Lung (tissue), 12 donors: Measurements from ENCODE around the gene PDPK1. TPM values are rescaled to one million over a fixed set of nuclear protein-coding genes. Genes with fewer than 3 reads are reported as not detected.
"Not testable (repeated sequence)": the region's sequence is repeated elsewhere in the genome, so short reads cannot be mapped to it uniquely, and the experiment has no call there.

Experiments used
- ATAC-seq: fragments of 200-7000 bp; cut with Tn5 transposase; one replicate; pipeline ENCODE4 v1.9.1; 2020; ENCODE audit warnings: moderate number of reproducible peaks; ENCODE audit not compliant: insufficient read depth, low FRiP score
- DNase-seq, 3 donors: peaks; one replicate each; pipeline ENCODE4 v3.0.0-alpha.2; 2013 to 2017
- H3K27ac ChIP-seq, 2 donors: one replicate each; pipeline ENCODE4 v1.5.1; 2013; ENCODE audit warnings: mild to moderate bottlenecking in 2 of 2, moderate library complexity in 2 of 2, control low read depth in 1 of 2, inconsistent platforms in 1 of 2, low read depth in 1 of 2, low read length in 1 of 2
- H3K27me3 ChIP-seq, 3 donors: one replicate each; pipeline ENCODE4 v1.5.1; 2013; ENCODE audit warnings: low read length in 2 of 3; ENCODE audit not compliant: control insufficient read depth in 3 of 3, insufficient read depth in 3 of 3
- H3K36me3 ChIP-seq, 4 donors: one replicate each; pipeline ENCODE4 v1.5.1; 2013; ENCODE audit warnings: low read length in 4 of 4, mild to moderate bottlenecking in 1 of 4, moderate library complexity in 1 of 4; ENCODE audit not compliant: control insufficient read depth in 4 of 4, insufficient read depth in 4 of 4
- H3K4me1 ChIP-seq, 5 donors: one replicate each; pipeline ENCODE4 v1.5.1; 2013; ENCODE audit warnings: low read length in 5 of 5, mild to moderate bottlenecking in 2 of 5, moderate library complexity in 1 of 5; ENCODE audit not compliant: control insufficient read depth in 5 of 5, insufficient read depth in 5 of 5
- H3K4me3 ChIP-seq: one replicate; pipeline ENCODE4 v1.5.1; 2013; ENCODE audit warnings: mild to moderate bottlenecking, control low read depth, moderate library complexity
- H3K9ac ChIP-seq, 2 donors: one replicate each; pipeline ENCODE4 v1.5.1; 2013; ENCODE audit warnings: low read length in 2 of 2, control low read depth in 1 of 2; ENCODE audit not compliant: insufficient read depth in 1 of 2
- H3K9me3 ChIP-seq, 4 donors: one replicate each; pipeline ENCODE4 v1.5.1; 2013; ENCODE audit warnings: low read length in 3 of 4, mild to moderate bottlenecking in 1 of 4, moderate library complexity in 1 of 4; ENCODE audit not compliant: control insufficient read depth in 4 of 4, insufficient read depth in 3 of 4
- WGBS, 2 donors: extraction: QIAGEN DNeasy Blood & Tissue Kit; methylation state at CpG; one replicate each; pipeline ENCODE4 v1.1.7; 2013; 5-methylcytosine and 5-hydroxymethylcytosine counted together
- polyA plus RNA-seq, 2 donors: library from polyadenylated mRNA; stranded (reverse); fragments of 200-250 nt; gene quantifications; one replicate each; pipeline ENCODE4 v1.2.1, GENCODE V29; 2013
- total RNA-seq, 2 donors: library from RNA; depleted of rRNA in 1 of 2; stranded (reverse); fragments of >200 nt in 1 of 2; gene quantifications; one replicate each; pipeline ENCODE4 v1.2.1, GENCODE V29; 2014 to 2021
- TF ChIP-seq, protein P1 (sequence below): IDR thresholded peaks from 2 replicates; pipeline ENCODE4 v1.5.1; 2012; ENCODE audit warnings: mild to moderate bottlenecking; ENCODE audit errors: control extremely low read depth, extremely low read depth
- donor health status: control.
- donor health status: control.
- donor health status: Bipolar disorder and iron deficiency.
- donor health status: healthy.
- donor health status: DM: yes; HTN: yes; CAD: no.

PDPK1 gene
- total and polyA plus RNA-seq, 4 donors: 16.7 to 79.0 (median 33.8) TPM

DNA sequence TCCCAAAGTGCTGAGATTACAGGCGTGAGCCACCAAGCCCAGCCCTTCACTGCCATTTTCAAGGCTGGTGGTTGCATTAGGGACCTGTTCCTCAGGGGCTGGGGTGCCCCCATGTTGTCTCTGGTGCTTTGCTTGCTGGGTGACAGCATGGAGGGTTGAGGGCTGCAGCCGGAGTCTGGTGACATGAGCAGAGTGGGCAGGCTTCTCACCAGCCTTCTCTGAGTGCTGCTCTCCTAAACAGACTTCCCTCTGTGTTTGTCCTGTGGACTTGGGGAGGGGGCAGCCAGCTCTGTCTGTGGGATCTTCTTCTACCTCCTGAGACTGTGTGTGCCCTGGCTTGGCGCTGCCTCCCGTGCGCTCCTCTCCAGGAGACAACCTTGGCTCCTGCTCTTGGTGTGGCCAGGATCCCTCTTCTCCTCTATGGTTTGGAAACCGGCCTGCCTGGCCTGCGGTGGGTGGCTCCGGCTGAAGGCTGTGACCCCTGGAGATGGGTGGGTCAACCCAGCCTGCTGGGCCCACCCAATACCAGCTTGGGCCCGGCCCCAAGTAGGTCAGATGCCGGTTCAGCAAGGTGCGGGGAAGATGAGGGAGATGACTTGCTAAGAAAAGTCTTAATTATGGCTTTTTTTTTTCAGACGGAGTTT lies 72.1 kb downstream of the PDPK1 start:
- TF ChIP-seq, protein P1, sequence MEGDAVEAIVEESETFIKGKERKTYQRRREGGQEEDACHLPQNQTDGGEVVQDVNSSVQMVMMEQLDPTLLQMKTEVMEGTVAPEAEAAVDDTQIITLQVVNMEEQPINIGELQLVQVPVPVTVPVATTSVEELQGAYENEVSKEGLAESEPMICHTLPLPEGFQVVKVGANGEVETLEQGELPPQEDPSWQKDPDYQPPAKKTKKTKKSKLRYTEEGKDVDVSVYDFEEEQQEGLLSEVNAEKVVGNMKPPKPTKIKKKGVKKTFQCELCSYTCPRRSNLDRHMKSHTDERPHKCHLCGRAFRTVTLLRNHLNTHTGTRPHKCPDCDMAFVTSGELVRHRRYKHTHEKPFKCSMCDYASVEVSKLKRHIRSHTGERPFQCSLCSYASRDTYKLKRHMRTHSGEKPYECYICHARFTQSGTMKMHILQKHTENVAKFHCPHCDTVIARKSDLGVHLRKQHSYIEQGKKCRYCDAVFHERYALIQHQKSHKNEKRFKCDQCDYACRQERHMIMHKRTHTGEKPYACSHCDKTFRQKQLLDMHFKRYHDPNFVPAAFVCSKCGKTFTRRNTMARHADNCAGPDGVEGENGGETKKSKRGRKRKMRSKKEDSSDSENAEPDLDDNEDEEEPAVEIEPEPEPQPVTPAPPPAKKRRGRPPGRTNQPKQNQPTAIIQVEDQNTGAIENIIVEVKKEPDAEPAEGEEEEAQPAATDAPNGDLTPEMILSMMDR: no peak
- ATAC-seq (no peak), DNase-seq (no peak)
- H3K4me3 ChIP-seq: no peak overlapping the region
- 94% methylated on average over 12 of the region's 12 CpGs for WGBS, 2 donors
- no peaks in the 10 kb centered on the region for H3K27me3 ChIP-seq
- no peaks in the 10 kb centered on the region for H3K4me1 ChIP-seq
- no peak overlapping the region for H3K27ac ChIP-seq
- H3K36me3 ChIP-seq: peaks cover 4 to 16% (median 4%) of the 10 kb centered on the region in 4 donors
- H3K9ac ChIP-seq: no peak overlapping the region
- no peaks in the 10 kb centered on the region for H3K9me3 ChIP-seq

DNA sequence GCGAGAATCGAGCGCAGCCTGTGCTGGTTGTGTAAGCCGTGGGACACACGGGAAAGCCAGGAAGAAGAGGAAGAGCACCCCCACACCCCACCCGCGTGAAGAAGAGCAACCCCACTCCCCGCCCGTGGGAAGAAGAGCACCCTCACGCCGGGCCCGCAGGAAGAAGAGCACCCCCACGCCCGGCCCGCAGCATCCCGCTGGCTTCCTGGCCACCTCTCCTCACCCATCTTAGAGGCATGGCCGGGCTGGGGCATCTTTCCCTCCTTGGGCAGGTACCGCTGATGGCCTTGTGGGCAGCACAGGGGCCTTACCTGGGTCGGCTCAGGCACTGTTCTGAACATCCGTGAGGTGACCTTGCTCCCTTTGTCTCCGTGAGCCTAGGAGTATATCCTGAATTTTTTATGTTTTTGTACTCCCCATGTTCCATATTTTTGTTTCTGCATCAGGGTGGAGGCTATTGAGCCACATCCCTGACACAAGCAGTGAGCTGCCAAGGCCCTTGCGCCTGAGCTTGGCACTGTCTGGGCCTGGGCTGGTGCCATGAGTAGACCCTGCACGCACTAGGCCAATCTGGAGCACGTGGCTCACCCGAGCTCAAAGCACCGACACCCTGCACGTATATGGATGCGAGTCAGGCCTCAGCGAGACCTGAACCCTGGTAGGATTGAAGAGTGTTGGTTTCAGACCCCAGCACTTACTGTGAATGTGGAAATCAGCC lies 73.1 kb downstream of the PDPK1 start:
- DNase-seq: no peak
- TF ChIP-seq, protein P1: no peak
- Histone ChIP-seq H3K27me3 (no peaks in the 10 kb centered on the region), H3K4me3 (no peak overlapping the region), H3K4me1 (no peaks in the 10 kb centered on the region), H3K9ac (no peak overlapping the region), H3K27ac (no peak overlapping the region), H3K9me3 (no peaks in the 10 kb centered on the region), H3K36me3 (peaks cover 4 to 18% (median 5%) of the 10 kb centered on the region in 4 donors)
- ATAC-seq: no peak
- 88 to 90% methylated on average over 29 of the region's 29 CpGs for WGBS, 2 donors

DNA sequence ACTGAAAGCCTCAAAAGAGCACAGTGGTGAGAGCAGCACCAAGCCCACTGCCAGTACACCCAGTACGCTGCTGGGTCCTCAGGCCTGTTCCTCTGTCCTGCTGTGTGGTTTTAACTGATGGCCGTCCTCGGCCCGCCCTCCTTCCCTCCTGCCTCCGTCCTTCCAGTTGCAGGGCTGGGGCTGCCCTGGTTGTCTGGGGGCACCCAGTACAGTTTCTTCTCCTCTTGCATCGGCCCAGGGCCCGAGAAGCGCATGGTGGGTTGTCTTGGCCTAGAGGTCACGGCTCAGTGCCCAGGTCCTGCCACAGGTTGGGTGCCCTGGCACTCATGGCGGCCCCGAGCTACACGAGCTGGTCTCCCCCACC lies 73.7 kb downstream of the PDPK1 start:
- Histone ChIP-seq H3K4me1 (no peaks in the 10 kb centered on the region), H3K27me3 (no peaks in the 10 kb centered on the region), H3K27ac (no peak overlapping the region), H3K9me3 (no peaks in the 10 kb centered on the region), H3K9ac (no peak overlapping the region), H3K4me3 (no peak overlapping the region), H3K36me3 (peaks cover 4 to 18% (median 5%) of the 10 kb centered on the region in 4 donors)
- ATAC-seq (no peak), DNase-seq (no peak)
- 93 to 94% methylated on average over 9 to 10 of the region's 12 CpGs for WGBS, 2 donors
- TF ChIP-seq, protein P1: no peak

DNA sequence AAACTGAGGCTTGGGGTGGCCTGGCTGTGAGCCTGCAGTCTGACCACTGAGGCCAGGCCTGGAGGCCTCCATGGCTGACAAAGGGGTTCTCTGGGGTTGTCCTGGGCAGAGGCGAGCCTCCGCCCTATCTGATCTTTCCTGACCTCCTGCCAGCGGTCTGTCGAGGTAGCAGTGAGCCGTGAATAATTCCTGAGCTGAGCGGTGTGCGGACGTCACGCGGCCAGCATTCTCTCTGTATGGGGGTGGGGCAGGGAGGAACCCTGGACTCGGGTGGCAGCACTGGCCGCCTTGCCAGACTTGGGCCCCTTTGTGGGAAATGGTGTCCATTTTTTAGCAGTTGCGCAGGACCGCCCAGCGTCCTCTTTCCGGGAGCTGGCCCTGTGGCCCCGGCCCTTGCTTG lies 74.1 kb downstream of the PDPK1 start:
- not testable (repeated sequence) for DNase-seq, H3K9ac ChIP-seq, H3K4me1 ChIP-seq, H3K27ac ChIP-seq, H3K4me3 ChIP-seq, ATAC-seq, H3K9me3 ChIP-seq, H3K27me3 ChIP-seq
- H3K36me3 ChIP-seq: peaks cover 4 to 18% (median 5%) of the 10 kb centered on the region in 4 donors
- 97 to 100% methylated on average over 5 of the region's 17 CpGs for WGBS, 2 donors

DNA sequence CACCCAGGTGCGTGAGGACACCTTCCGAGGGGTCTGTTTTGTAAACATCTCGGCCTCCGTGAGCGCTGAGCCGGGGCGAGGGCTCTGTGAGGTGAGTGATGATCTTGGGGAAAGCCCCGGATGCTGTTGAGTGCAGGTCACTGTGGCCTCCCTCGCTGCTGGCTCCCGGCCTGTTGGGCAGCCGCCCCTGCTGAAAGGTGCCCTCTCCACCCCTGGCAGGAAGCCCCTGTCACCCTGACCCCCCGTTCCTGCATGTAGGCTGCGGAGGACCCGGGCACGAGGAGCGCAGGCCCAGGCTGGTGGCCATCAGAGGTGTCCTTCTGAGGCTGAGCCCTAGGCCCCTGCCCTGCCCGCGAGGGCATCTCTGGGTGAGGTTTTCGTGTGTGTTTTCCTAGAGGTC lies 75.4 kb downstream of the PDPK1 start:
- not testable (repeated sequence) for H3K9ac ChIP-seq, DNase-seq, ATAC-seq, H3K4me1 ChIP-seq, H3K9me3 ChIP-seq, H3K27me3 ChIP-seq, H3K27ac ChIP-seq, H3K4me3 ChIP-seq
- H3K36me3 ChIP-seq: peaks cover 4 to 18% (median 5%) of the 10 kb centered on the region in 4 donors
- 95 to 99% methylated on average over 6 to 14 of the region's 19 CpGs for WGBS, 2 donors
